SK-N-SH treated with all-trans-retinoic acid at 6 μM for 48 hours (cell line): ENCODE results near the gene TBATA.

Source experiments
- ESRRG ChIP-seq: fragments of 250-450 bp; sonication (Bioruptor Pico); IDR thresholded peaks from 2 replicates; pipeline ENCODE4 v1.6.1; 2021; ENCODE audit warnings: mild to moderate bottlenecking
- GLIS3 ChIP-seq: fragments of 250-450 bp; sonication (Bioruptor Pico); IDR thresholded peaks from 2 replicates; pipeline ENCODE4 v1.5.0; 2020; ENCODE audit warnings: mild to moderate bottlenecking, moderate library complexity
- TOX ChIP-seq: fragments of 250-450 bp; sonication (Bioruptor Pico); IDR thresholded peaks from 2 replicates; pipeline ENCODE4 v1.8.0; 2021; ENCODE audit warnings: mild to moderate bottlenecking, moderate library complexity, borderline replicate concordance
- ZNF70 ChIP-seq: fragments of 450-650 bp; formaldehyde crosslinking; IDR thresholded peaks from 2 replicates; pipeline ENCODE4 v1.5.0; 2020; ENCODE audit warnings: mild to moderate bottlenecking, moderate library complexity
- TF ChIP-seq, protein P1 (sequence below): fragments of 250-450 bp; sonication (Bioruptor Pico); IDR thresholded peaks from 2 replicates; pipeline ENCODE4 v1.5.0; 2020; ENCODE audit warnings: mild to moderate bottlenecking, moderate library complexity
- TF ChIP-seq, protein P2 (sequence below): fragments of 250-450 bp; sonication (Bioruptor Pico); IDR thresholded peaks from 2 replicates; pipeline ENCODE4 v1.5.1; 2021; ENCODE audit warnings: mild to moderate bottlenecking, moderate library complexity
- TF ChIP-seq, protein P3 (sequence below): fragments of 250-450 bp; sonication (Bioruptor Pico); IDR thresholded peaks from 2 replicates; pipeline ENCODE4 v1.8.0; 2020; ENCODE audit warnings: mild to moderate bottlenecking, moderate library complexity, borderline replicate concordance

- no peak for TF ChIP-seq GLIS3
- no peak for TF ChIP-seq TOX (CRISPR knock-in tag)
- TF ChIP-seq, protein P1, sequence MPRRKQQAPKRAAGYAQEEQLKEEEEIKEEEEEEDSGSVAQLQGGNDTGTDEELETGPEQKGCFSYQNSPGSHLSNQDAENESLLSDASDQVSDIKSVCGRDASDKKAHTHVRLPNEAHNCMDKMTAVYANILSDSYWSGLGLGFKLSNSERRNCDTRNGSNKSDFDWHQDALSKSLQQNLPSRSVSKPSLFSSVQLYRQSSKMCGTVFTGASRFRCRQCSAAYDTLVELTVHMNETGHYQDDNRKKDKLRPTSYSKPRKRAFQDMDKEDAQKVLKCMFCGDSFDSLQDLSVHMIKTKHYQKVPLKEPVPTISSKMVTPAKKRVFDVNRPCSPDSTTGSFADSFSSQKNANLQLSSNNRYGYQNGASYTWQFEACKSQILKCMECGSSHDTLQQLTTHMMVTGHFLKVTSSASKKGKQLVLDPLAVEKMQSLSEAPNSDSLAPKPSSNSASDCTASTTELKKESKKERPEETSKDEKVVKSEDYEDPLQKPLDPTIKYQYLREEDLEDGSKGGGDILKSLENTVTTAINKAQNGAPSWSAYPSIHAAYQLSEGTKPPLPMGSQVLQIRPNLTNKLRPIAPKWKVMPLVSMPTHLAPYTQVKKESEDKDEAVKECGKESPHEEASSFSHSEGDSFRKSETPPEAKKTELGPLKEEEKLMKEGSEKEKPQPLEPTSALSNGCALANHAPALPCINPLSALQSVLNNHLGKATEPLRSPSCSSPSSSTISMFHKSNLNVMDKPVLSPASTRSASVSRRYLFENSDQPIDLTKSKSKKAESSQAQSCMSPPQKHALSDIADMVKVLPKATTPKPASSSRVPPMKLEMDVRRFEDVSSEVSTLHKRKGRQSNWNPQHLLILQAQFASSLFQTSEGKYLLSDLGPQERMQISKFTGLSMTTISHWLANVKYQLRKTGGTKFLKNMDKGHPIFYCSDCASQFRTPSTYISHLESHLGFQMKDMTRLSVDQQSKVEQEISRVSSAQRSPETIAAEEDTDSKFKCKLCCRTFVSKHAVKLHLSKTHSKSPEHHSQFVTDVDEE: no peak
- TF ChIP-seq, protein P2, sequence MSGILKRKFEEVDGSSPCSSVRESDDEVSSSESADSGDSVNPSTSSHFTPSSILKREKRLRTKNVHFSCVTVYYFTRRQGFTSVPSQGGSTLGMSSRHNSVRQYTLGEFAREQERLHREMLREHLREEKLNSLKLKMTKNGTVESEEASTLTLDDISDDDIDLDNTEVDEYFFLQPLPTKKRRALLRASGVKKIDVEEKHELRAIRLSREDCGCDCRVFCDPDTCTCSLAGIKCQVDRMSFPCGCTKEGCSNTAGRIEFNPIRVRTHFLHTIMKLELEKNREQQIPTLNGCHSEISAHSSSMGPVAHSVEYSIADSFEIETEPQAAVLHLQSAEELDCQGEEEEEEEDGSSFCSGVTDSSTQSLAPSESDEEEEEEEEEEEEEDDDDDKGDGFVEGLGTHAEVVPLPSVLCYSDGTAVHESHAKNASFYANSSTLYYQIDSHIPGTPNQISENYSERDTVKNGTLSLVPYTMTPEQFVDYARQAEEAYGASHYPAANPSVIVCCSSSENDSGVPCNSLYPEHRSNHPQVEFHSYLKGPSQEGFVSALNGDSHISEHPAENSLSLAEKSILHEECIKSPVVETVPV (CRISPR knock-in tag): no peak
- TF ChIP-seq ESRRG (CRISPR knock-in tag): no peak
- no peak for TF ChIP-seq ZNF70 (CRISPR knock-in tag)
- TF ChIP-seq, protein P3, sequence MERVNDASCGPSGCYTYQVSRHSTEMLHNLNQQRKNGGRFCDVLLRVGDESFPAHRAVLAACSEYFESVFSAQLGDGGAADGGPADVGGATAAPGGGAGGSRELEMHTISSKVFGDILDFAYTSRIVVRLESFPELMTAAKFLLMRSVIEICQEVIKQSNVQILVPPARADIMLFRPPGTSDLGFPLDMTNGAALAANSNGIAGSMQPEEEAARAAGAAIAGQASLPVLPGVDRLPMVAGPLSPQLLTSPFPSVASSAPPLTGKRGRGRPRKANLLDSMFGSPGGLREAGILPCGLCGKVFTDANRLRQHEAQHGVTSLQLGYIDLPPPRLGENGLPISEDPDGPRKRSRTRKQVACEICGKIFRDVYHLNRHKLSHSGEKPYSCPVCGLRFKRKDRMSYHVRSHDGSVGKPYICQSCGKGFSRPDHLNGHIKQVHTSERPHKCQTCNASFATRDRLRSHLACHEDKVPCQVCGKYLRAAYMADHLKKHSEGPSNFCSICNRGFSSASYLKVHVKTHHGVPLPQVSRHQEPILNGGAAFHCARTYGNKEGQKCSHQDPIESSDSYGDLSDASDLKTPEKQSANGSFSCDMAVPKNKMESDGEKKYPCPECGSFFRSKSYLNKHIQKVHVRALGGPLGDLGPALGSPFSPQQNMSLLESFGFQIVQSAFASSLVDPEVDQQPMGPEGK (CRISPR knock-in tag): no peak
Measured at GRCh38 chr10:70753841-70754621, 31.1 kb downstream of the TBATA start.
